ENCODE data around the gene NF1. TPM values are rescaled to one million over a fixed set of nuclear protein-coding genes. Genes with fewer than 3 reads are reported as not detected.
"Not testable (repeated sequence)": the region's sequence is repeated elsewhere in the genome, so short reads cannot be mapped to it uniquely, and the experiment has no call there.

The NF1 gene
- polyA plus RNA-seq, 1 of the 3 experiments (the other 2 are of a cell fraction): 19.6 TPM

DNA sequence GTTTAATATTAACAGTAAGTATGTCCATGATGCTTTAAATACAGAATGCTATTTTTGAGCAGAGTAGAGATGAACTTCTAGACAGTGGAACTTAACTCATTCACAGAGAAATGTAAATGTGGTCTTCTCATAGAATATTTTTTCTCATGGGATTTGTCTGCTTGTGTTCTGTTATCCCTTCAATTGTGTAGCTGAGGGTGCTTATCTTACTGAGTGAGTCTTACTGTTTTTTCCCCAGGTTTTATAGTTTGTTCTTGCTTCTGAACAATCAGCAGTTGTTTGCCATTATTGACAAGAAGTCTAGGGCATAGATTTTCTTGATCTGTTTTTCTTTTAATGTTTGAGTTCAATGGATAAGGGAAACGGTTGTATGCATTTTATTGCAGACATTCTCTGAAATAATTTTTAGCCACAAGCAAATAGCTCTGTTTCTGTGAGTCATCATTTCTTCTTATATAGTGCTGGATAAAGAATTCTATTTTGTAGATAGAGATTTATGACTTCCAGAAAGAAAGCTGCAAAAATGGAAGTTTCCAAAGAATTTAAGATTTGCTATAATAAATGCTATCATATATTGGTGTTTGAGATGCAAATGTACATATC is 60.5 kb downstream of the NF1 start (continued):
- TF ChIP-seq, protein P1, sequence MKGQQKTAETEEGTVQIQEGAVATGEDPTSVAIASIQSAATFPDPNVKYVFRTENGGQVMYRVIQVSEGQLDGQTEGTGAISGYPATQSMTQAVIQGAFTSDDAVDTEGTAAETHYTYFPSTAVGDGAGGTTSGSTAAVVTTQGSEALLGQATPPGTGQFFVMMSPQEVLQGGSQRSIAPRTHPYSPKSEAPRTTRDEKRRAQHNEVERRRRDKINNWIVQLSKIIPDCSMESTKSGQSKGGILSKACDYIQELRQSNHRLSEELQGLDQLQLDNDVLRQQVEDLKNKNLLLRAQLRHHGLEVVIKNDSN (IDR thresholded peaks at IDR 0.05; ENCODE audit: borderline replicate concordance, low read depth): no peak
- TF ChIP-seq, protein P2, sequence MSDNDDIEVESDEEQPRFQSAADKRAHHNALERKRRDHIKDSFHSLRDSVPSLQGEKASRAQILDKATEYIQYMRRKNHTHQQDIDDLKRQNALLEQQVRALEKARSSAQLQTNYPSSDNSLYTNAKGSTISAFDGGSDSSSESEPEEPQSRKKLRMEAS (IDR thresholded peaks at IDR 0.05; ENCODE audit: low read depth): no peak
- TF ChIP-seq FOSL2 (IDR thresholded peaks at IDR 0.05; ENCODE audit: borderline replicate concordance, low read depth) (peak; percentile 47; the same call in 1 of the 2 replicates), POLR2AphosphoS5 (IDR thresholded peaks at IDR 0.05; ENCODE audit: low read depth, low read length) (no peak)

DNA sequence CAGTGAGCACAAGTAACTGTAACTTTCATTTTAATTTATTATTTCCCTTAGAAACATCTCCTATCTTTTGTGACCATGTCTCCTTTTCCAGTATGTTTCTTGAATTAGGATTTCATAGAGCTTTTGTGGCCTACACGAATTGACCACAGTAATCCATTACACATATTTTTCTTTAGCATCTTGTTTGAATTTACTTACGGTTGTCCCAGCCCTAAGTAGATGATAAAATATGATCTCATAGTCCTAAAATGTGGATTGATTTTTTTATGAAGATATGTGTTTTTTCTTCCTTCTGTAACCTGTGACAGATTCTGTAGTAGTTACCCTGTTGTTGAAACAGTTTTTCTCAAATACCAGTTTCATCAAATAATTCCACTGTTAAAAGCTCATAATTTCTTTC is 61.5 kb downstream of the NF1 start:
- Histone ChIP-seq H3K36me3 (replicated peaks in 1 of 2; ENCODE audit: control insufficient read depth in 1 of 2, insufficient read depth in 2 of 2, low read length in 1 of 2) (peaks cover 11 to 52% of the 10 kb centered on the region in 2 experiments), H4K20me1 (ENCODE audit: insufficient read depth) (no peaks in the 10 kb centered on the region), H3K9me2 (no peaks in the 10 kb centered on the region), H3K9ac (peak overlapping the region; percentile 41; the same call in 1 of the 2 replicates), H3F3A (replicated peaks; ENCODE audit: insufficient read depth) (peaks cover 31% of the 10 kb centered on the region), H3K4me2 (peak overlapping the region; percentile 22; the same call in 1 of the 2 replicates), H3K4me1 (ENCODE audit: control insufficient read depth in 1 of 2, insufficient read depth in 2 of 2, low read depth in 1 of 2, low read length in 1 of 2) (peaks cover 0 to 13% of the 10 kb centered on the region in 2 experiments; a peak in 2 of 4 replicates), H3K27ac (ENCODE audit: low read depth in 2 of 2, low read length in 1 of 2) (peak overlapping the region; percentile 65 to 85), H3K79me2 (ENCODE audit: insufficient read depth) (peaks cover 53% of the 10 kb centered on the region), H3K27me3 (ENCODE audit: insufficient read depth) (no peaks in the 10 kb centered on the region), H3K9me3 (peaks cover 8% of the 10 kb centered on the region; the same call in 1 of the 2 replicates), H2AFZ (ENCODE audit: low read depth) (no peak overlapping the region), H3K4me3 (ENCODE audit: low read depth in 2 of 2, low read length in 1 of 2) (no peak overlapping the region)
- no peak for DNase-seq
- CTCF ChIA-PET: interaction anchor here (0.6 kb wide), 1 partner anchor 51 kb away, joined by 5 read pairs; no protein-coding TSS in a partner anchor
- POLR2A ChIA-PET: no interaction called here
- 14% methylated on average over 2 of the region's 2 CpGs for whole genome bisulfite sequencing (ENCODE audit: low lambda C conversion rate)
- TF ChIP-seq TCF12 (IDR thresholded peaks at IDR 0.05) (peak; percentile 91), RFX5 (IDR thresholded peaks at IDR 0.05; ENCODE audit: low read length) (no peak), EP300 (IDR thresholded peaks at IDR 0.05; ENCODE audit: borderline replicate concordance in 1 of 2, low read depth in 1 of 2, low read length in 1 of 2) (peak in 1 of 2 experiments; percentile 70; a peak in 1 of 4 replicates), MEF2A (IDR thresholded peaks at IDR 0.05; ENCODE audit: borderline replicate concordance, low read depth) (0 out of 2 replicates have a peak, but pooled peaks have one; percentile 15), JUND (IDR thresholded peaks at IDR 0.05) (peak; percentile 70), GATA2 (CRISPR knock-in tag; IDR thresholded peaks at IDR 0.05) (no peak), TEAD4 (IDR thresholded peaks at IDR 0.05; ENCODE audit: borderline replicate concordance, insufficient read depth) (0 out of 2 replicates have a peak, but pooled peaks have one; percentile 56), FOSL2 (IDR thresholded peaks at IDR 0.05; ENCODE audit: borderline replicate concordance, low read depth) (peak; percentile 50), NFIC (IDR thresholded peaks at IDR 0.05; ENCODE audit: borderline replicate concordance) (peak; percentile 23; the same call in 1 of the 2 replicates), POLR2AphosphoS5 (IDR thresholded peaks at IDR 0.05; ENCODE audit: low read depth, low read length) (peak; percentile 66; the same call in 1 of the 2 replicates)
- TF ChIP-seq, protein P3, sequence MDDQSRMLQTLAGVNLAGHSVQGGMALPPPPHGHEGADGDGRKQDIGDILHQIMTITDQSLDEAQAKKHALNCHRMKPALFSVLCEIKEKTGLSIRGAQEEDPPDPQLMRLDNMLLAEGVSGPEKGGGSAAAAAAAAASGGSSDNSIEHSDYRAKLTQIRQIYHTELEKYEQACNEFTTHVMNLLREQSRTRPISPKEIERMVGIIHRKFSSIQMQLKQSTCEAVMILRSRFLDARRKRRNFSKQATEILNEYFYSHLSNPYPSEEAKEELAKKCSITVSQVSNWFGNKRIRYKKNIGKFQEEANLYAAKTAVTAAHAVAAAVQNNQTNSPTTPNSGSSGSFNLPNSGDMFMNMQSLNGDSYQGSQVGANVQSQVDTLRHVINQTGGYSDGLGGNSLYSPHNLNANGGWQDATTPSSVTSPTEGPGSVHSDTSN (IDR thresholded peaks at IDR 0.05): peak; percentile 59

DNA sequence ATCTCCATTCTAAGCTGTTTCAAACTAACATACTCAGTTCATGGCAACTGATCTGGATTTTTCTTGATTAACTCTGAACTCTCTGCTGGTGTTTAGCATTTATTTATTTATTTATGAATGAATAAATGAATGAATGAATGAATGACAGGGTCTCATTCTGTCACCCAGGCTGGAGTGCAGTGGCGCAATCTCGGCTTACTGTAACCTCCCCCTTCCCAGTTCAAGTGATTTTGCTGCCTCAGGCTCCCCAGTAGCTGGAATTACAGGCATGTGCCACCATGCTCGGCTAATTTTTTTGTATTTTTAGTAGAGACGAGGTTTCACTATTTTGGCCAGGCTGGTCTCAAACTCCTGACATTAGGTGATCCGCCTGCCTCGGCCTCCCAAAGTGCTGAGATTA is 62.1 kb downstream of the NF1 start:
- H3F3A ChIP-seq (replicated peaks; ENCODE audit: insufficient read depth): peaks cover 31% of the 10 kb centered on the region
- H3K4me3 ChIP-seq (ENCODE audit: low read depth in 2 of 2, low read length in 1 of 2); H3K9me3 ChIP-seq; POLR2A ChIA-PET; DNase-seq; H3K27me3 ChIP-seq (ENCODE audit: insufficient read depth); H3K9me2 ChIP-seq; H3K4me2 ChIP-seq; H3K9ac ChIP-seq; H4K20me1 ChIP-seq (ENCODE audit: insufficient read depth); H2AFZ ChIP-seq (ENCODE audit: low read depth): not testable (repeated sequence)
- H3K36me3 ChIP-seq (replicated peaks in 1 of 2; ENCODE audit: control insufficient read depth in 1 of 2, insufficient read depth in 2 of 2, low read length in 1 of 2): peaks cover 11 to 53% of the 10 kb centered on the region in 2 experiments
- H3K27ac ChIP-seq (ENCODE audit: low read depth in 2 of 2, low read length in 1 of 2): peak overlapping the region; percentile 65 to 85
- H3K4me1 ChIP-seq (ENCODE audit: control insufficient read depth in 1 of 2, insufficient read depth in 2 of 2, low read depth in 1 of 2, low read length in 1 of 2): peaks cover 0 to 13% of the 10 kb centered on the region in 2 experiments; a peak in 2 of 4 replicates
- peaks cover 48% of the 10 kb centered on the region for H3K79me2 ChIP-seq (ENCODE audit: insufficient read depth)
- WGBS (ENCODE audit: low lambda C conversion rate): 95% methylated on average over 6 of the region's 6 CpGs
- CTCF ChIA-PET: interaction anchor here (0.6 kb wide), 1 partner anchor 51 kb away, joined by 5 read pairs; no protein-coding TSS in a partner anchor
